Gastroesophageal sphincter (tissue), 4 donors: ENCODE measurements around the gene PLCH1. TPM values are rescaled to one million over a fixed set of nuclear protein-coding genes. Genes with fewer than 3 reads are reported as not detected.

Experiments
- ATAC-seq: fragments of 150-250 bp; one replicate; pipeline ENCODE4 v1.9.1; 2016; ENCODE audit warnings: mild to moderate bottlenecking, moderate library complexity
- H3K27ac ChIP-seq, 4 donors: fragments of 200-600 bp; sonication (generic) in 3 of 4; 1 replicate in 3 of 4; 2 replicates in 1 of 4; pipeline ENCODE4 v1.5.1; 2016 to 2019
- H3K27me3 ChIP-seq: fragments of 200-600 bp; sonication (generic); one replicate; pipeline ENCODE4 v1.5.1; 2019
- H3K36me3 ChIP-seq, 2 donors: fragments of 200-600 bp; sonication (generic); one replicate each; pipeline ENCODE4 v1.5.1; 2019; ENCODE audit warnings: control low read depth in 1 of 2
- H3K4me1 ChIP-seq, 3 donors: fragments of 200-600 bp; sonication (generic); 1 replicate in 2 of 3; 2 replicates in 1 of 3; pipeline ENCODE4 v1.5.1; 2016 to 2019; ENCODE audit warnings: control low read depth in 2 of 3
- H3K4me3 ChIP-seq, 2 donors: fragments of 200-600 bp; sonication (generic); one replicate each; pipeline ENCODE4 v1.5.1; 2019; ENCODE audit warnings: mild to moderate bottlenecking in 1 of 2, moderate library complexity in 1 of 2
- H3K9me3 ChIP-seq, 3 donors: fragments of 200-600 bp; sonication (generic); one replicate each; pipeline ENCODE4 v1.5.1; 2017 to 2019; ENCODE audit warnings: control low read depth in 2 of 3
- EP300 ChIP-seq: sonication (generic); formaldehyde crosslinking; IDR thresholded peaks from one replicate; pipeline ENCODE4 v1.6.1; 2017; ENCODE audit warnings: antibody characterized with exemption, mild to moderate bottlenecking
- POLR2A ChIP-seq, 2 donors: fragments of 450-650 bp; IDR thresholded peaks; one replicate each; pipeline ENCODE4 v1.6.1; 2017; ENCODE audit warnings: antibody characterized with exemption in 2 of 2, mild to moderate bottlenecking in 2 of 2, moderate library complexity in 1 of 2
- POLR2AphosphoS5 ChIP-seq: sonication (generic); formaldehyde crosslinking; IDR thresholded peaks from one replicate; pipeline ENCODE4 v1.6.1; 2017; ENCODE audit warnings: antibody characterized with exemption
- WGBS, 2 donors: methylation state at CpG; one replicate each; pipeline ENCODE4 v1.1.5; 2018; ENCODE audit warnings: low coverage in 1 of 2; 5-methylcytosine and 5-hydroxymethylcytosine counted together
- total RNA-seq, 4 donors: library from RNA; depleted of rRNA; stranded (reverse); fragments of >200 nt; gene quantifications; one replicate each; pipeline ENCODE4 v1.1.0, GENCODE V29; 2016
- TF ChIP-seq, protein P1 (sequence below), 4 experiments: fragments of 200-600 bp in 2 of 4; fragments of 450-650 bp in 2 of 4; sonication (generic) in 1 of 4; IDR thresholded peaks; one replicate each; pipeline ENCODE4 v1.5.1; 2017 to 2019; ENCODE audit warnings: antibody characterized with exemption in 4 of 4, mild to moderate bottlenecking in 2 of 4, moderate library complexity in 2 of 4

The PLCH1 gene
- total RNA-seq, 4 donors from 2014 or later: 0.16 to 0.40 (median 0.35) TPM

- no peaks in the 10 kb centered on the region for H3K9me3 ChIP-seq
- no peak for ATAC-seq
- no peaks in the 10 kb centered on the region for H3K4me1 ChIP-seq
- H3K27me3 ChIP-seq: no peaks in the 10 kb centered on the region
- no peaks in the 10 kb centered on the region for H3K36me3 ChIP-seq
- TF ChIP-seq POLR2AphosphoS5: no peak
- TF ChIP-seq, protein P1, sequence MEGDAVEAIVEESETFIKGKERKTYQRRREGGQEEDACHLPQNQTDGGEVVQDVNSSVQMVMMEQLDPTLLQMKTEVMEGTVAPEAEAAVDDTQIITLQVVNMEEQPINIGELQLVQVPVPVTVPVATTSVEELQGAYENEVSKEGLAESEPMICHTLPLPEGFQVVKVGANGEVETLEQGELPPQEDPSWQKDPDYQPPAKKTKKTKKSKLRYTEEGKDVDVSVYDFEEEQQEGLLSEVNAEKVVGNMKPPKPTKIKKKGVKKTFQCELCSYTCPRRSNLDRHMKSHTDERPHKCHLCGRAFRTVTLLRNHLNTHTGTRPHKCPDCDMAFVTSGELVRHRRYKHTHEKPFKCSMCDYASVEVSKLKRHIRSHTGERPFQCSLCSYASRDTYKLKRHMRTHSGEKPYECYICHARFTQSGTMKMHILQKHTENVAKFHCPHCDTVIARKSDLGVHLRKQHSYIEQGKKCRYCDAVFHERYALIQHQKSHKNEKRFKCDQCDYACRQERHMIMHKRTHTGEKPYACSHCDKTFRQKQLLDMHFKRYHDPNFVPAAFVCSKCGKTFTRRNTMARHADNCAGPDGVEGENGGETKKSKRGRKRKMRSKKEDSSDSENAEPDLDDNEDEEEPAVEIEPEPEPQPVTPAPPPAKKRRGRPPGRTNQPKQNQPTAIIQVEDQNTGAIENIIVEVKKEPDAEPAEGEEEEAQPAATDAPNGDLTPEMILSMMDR (IDR thresholded peaks at IDR 0.05): no peak
- TF ChIP-seq EP300: no peak
- TF ChIP-seq POLR2A (IDR thresholded peaks at IDR 0.05): no peak
- no peak overlapping the region for H3K4me3 ChIP-seq
- H3K27ac ChIP-seq: no peak overlapping the region
These were observed 149.5 kb downstream of the PLCH1 start for GRCh38 chr3:155595371-155595770.

DNA sequence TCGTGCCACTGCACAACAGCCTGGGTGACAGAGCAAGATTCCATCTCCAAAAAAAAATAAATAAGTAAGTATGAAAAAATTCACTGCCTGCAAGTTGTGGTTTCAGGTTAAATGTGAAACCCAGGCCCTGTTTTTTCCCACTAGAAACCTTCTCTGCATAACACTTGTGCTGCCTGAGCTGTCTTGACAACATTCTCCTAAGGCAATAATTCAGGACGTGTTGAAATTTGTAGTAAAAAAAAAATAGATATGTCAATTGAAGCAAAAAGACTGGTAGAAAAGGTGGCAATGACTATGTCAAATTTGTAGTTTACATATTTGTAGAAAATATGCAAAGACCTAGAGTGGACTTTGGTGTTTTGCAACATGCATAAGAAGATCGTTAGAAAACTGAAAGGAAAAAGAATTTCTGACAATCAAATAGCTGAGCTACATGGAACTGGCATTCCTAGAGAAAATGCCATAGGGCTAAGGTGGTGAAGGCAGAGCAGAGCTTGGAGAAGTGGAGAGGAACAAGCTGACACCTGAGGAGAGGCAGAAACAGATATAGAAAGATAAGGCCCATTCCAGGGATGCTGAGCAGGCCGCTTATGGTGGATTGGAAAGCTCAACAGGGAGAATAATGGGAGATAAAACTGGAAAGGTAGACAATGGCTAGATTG is 150.2 kb downstream of the PLCH1 start:
- Histone ChIP-seq H3K27me3 (no peaks in the 10 kb centered on the region), H3K27ac (no peak overlapping the region), H3K36me3 (no peaks in the 10 kb centered on the region), H3K4me1 (no peaks in the 10 kb centered on the region), H3K9me3 (no peaks in the 10 kb centered on the region), H3K4me3 (no peak overlapping the region)
- no peak for TF ChIP-seq EP300
- no peak for TF ChIP-seq POLR2A (IDR thresholded peaks at IDR 0.05)
- TF ChIP-seq POLR2AphosphoS5: no peak
- TF ChIP-seq, protein P1 (IDR thresholded peaks at IDR 0.05): no peak
- 75 to 80% methylated on average over 4 of the region's 4 CpGs for WGBS, 2 donors
- no peak for ATAC-seq

GRCh38 chr3:155587581-155587980 is 157.3 kb downstream of the PLCH1 start:
- no peaks in the 10 kb centered on the region for H3K9me3 ChIP-seq
- H3K36me3 ChIP-seq: no peaks in the 10 kb centered on the region
- no peaks in the 10 kb centered on the region for H3K4me1 ChIP-seq
- 88 to 97% methylated on average over 2 of the region's 2 CpGs for WGBS, 2 donors
- no peak overlapping the region for H3K4me3 ChIP-seq
- TF ChIP-seq POLR2A (IDR thresholded peaks at IDR 0.05) (no peak), POLR2AphosphoS5 (no peak)
- TF ChIP-seq, protein P1 (IDR thresholded peaks at IDR 0.05): no peak
- H3K27me3 ChIP-seq: no peaks in the 10 kb centered on the region
- no peak overlapping the region for H3K27ac ChIP-seq
- ATAC-seq: no peak

GRCh38 chr3:155585384-155585783 is 159.5 kb downstream of the PLCH1 start:
- Histone ChIP-seq H3K36me3 (no peaks in the 10 kb centered on the region), H3K27ac (no peak overlapping the region), H3K9me3 (no peaks in the 10 kb centered on the region), H3K27me3 (no peaks in the 10 kb centered on the region), H3K4me3 (no peak overlapping the region), H3K4me1 (no peaks in the 10 kb centered on the region)
- WGBS, 2 donors: 88% methylated on average over 1 to 2 of the region's 2 CpGs
- ATAC-seq: no peak
- no peak for TF ChIP-seq POLR2A (IDR thresholded peaks at IDR 0.05)

DNA sequence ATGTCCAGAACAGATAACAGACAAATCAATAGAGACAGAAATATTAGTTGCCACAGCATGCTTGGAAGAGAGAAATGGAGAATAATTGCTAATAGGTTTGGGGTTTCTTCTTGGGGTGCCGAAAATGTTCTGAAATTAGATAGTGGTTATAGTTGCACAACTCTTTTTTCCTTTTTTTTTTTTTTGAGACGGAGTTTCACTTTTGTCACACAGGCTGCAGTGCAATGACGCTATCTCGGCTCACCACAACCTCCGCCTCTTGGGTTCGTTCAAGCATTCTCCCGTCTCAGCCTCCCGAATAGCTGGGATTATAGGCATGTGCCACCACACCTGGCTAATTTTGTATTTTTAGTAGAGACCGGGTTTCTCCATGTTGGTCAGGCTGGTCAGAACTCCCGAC is 163.3 kb downstream of the PLCH1 start:
- no peak for TF ChIP-seq POLR2A (IDR thresholded peaks at IDR 0.05)
- H3K27me3 ChIP-seq: no peaks in the 10 kb centered on the region
- no peak overlapping the region for H3K27ac ChIP-seq
- H3K36me3 ChIP-seq: no peaks in the 10 kb centered on the region
- H3K4me1 ChIP-seq: no peaks in the 10 kb centered on the region
- H3K4me3 ChIP-seq: no peak overlapping the region
- no peak for ATAC-seq
- 75 to 78% methylated on average over 8 to 10 of the region's 10 CpGs for WGBS, 2 donors
- H3K9me3 ChIP-seq: no peaks in the 10 kb centered on the region

- H3K4me3 ChIP-seq: no peak overlapping the region
- WGBS, 2 donors: 12 to 33% methylated on average over 1 of the region's 1 CpG
- H3K9me3 ChIP-seq: no peaks in the 10 kb centered on the region
- no peaks in the 10 kb centered on the region for H3K27me3 ChIP-seq
- H3K36me3 ChIP-seq: no peaks in the 10 kb centered on the region
- ATAC-seq: peak; percentile 48
- TF ChIP-seq EP300 (no peak), POLR2A (IDR thresholded peaks at IDR 0.05) (no peak), POLR2AphosphoS5 (no peak)
- TF ChIP-seq, protein P1 (IDR thresholded peaks at IDR 0.05): no peak
- no peaks in the 10 kb centered on the region for H3K4me1 ChIP-seq
- no peak overlapping the region for H3K27ac ChIP-seq
These were observed 172.8 kb downstream of the PLCH1 start for GRCh38 chr3:155572085-155572484.
